HEK293T (cell line): ENCODE data around the gene MORN1.

ENCODE experiments used
- CTCF ChIA-PET: fragments of 350-600 bp; formaldehyde crosslinking; extraction: SDS; loops from one replicate; lab custom pipeline; 2021; ENCODE audit warnings: antibody characterized with exemption, inconsistent platforms; lab: Yijun Ruan, JAX
- POLR2A ChIA-PET: fragments of 350-600 bp; formaldehyde crosslinking; extraction: SDS; loops from one replicate; lab custom pipeline; 2020; ENCODE audit warnings: antibody characterized with exemption, inconsistent platforms; lab: Yijun Ruan, JAX
- DNase-seq: peaks from one replicate; pipeline ENCODE4 v3.0.0; 2012; ENCODE audit warnings: mixed read lengths; ENCODE audit errors: extremely low spot score
- ARNT ChIP-seq: fragments of 450-650 bp; IDR thresholded peaks from 2 replicates; pipeline ENCODE4 v1.6.1; 2017; ENCODE audit warnings: mild to moderate bottlenecking
- BHLHE40 ChIP-seq: fragments of 450-650 bp; IDR thresholded peaks from 2 replicates; pipeline ENCODE4 v1.6.1; 2016; ENCODE audit warnings: mild to moderate bottlenecking, moderate library complexity, borderline replicate concordance
- CTBP1 ChIP-seq: fragments of 450-650 bp; IDR thresholded peaks from 2 replicates; pipeline ENCODE4 v1.6.1; 2016; ENCODE audit warnings: borderline replicate concordance
- ELF4 ChIP-seq: fragments of 450-650 bp; IDR thresholded peaks from 2 replicates; pipeline ENCODE4 v1.6.1; 2017; ENCODE audit warnings: antibody characterized with exemption
- FOXA1 ChIP-seq: fragments of 450-650 bp; IDR thresholded peaks from 2 replicates; pipeline ENCODE4 v1.6.1; 2016; ENCODE audit warnings: mild to moderate bottlenecking
- FOXK2 ChIP-seq: fragments of 450-650 bp; IDR thresholded peaks from 2 replicates; pipeline ENCODE4 v1.6.1; 2016; ENCODE audit warnings: mild to moderate bottlenecking
- FOXM1 ChIP-seq: fragments of 450-650 bp; IDR thresholded peaks from 2 replicates; pipeline ENCODE4 v1.6.1; 2017; ENCODE audit warnings: mild to moderate bottlenecking, borderline replicate concordance
- HDGF ChIP-seq: fragments of 450-650 bp; IDR thresholded peaks from 2 replicates; pipeline ENCODE4 v1.6.1; 2017; ENCODE audit warnings: antibody characterized with exemption, borderline replicate concordance
- L3MBTL2 ChIP-seq: fragments of 450-650 bp; conservative IDR thresholded peaks from 2 replicates; pipeline ENCODE4 v1.6.1; 2016; ENCODE audit warnings: mild to moderate bottlenecking
- LEF1 ChIP-seq: fragments of 450-650 bp; IDR thresholded peaks from 2 replicates; pipeline ENCODE4 v1.6.1; 2017; ENCODE audit warnings: mild to moderate bottlenecking, borderline replicate concordance
- NFRKB ChIP-seq: fragments of 450-650 bp; IDR thresholded peaks from 2 replicates; pipeline ENCODE4 v1.6.1; 2016; ENCODE audit warnings: mild to moderate bottlenecking, moderate library complexity
- PKNOX1 ChIP-seq: fragments of 450-650 bp; IDR thresholded peaks from 2 replicates; pipeline ENCODE4 v1.6.1; 2016
- SP1 ChIP-seq: fragments of 450-650 bp; IDR thresholded peaks from 2 replicates; pipeline ENCODE4 v1.6.1; 2017
- SUZ12 ChIP-seq: fragments of 450-650 bp; IDR thresholded peaks from 2 replicates; pipeline ENCODE4 v1.6.1; 2016; ENCODE audit warnings: mild to moderate bottlenecking
- TARDBP ChIP-seq: fragments of 450-650 bp; IDR thresholded peaks from 2 replicates; pipeline ENCODE4 v1.6.1; 2016
- ZNF384 ChIP-seq: fragments of 450-650 bp; IDR thresholded peaks from 2 replicates; pipeline ENCODE4 v1.6.1; 2016

The MORN1 gene

GRCh38 chr1:2310332-2311183 lies 80.8 kb downstream of the MORN1 start:
- no peak for TF ChIP-seq FOXK2
- TF ChIP-seq PKNOX1 = no peak
- TF ChIP-seq ZNF384 = no peak
- no peak for TF ChIP-seq FOXA1
- no peak for TF ChIP-seq TARDBP
- TF ChIP-seq SP1 = no peak
- no peak for TF ChIP-seq HDGF
- no peak for TF ChIP-seq L3MBTL2
- TF ChIP-seq SUZ12 = no peak
- no peak for TF ChIP-seq NFRKB
- no peak for TF ChIP-seq CTBP1
- TF ChIP-seq LEF1 = no peak
- TF ChIP-seq FOXM1 = no peak
- TF ChIP-seq ARNT = no peak
- TF ChIP-seq BHLHE40 = no peak
- no peak for TF ChIP-seq ELF4
- ChIA-PET CTCF (interaction anchor here (0.6 kb wide), 1 partner anchor 71 kb away, joined by 3 read pairs; no protein-coding TSS in a partner anchor), POLR2A (interaction anchor here (1.0 to 1.1 kb wide), 2 partner anchors 81 to 111 kb away, joined by 3 to 5 read pairs; no protein-coding TSS in a partner anchor)
- no peak for DNase-seq

- ChIA-PET POLR2A (no interaction called here), CTCF (no interaction called here)
These were observed 82.5 kb downstream of the MORN1 start for GRCh38 chr1:2308844-2309243.

DNA sequence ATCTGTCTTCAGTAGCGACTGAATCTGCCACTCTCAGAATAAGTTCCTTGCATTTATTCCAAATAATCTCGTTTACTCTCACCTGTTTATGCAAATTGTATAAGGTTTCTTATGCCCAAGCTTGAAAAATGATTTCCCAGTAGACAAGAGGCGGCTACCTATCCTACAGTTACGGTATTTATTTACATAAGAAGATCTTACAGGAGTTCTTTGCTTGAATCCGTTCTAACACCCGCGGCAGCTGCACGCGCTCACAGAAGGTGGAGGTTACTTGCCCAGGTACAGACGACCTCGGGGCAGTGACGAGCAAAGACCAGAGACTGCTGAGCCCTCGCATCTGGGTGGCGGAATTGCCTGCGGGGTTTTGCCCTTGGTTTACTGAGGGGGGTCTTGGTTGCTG lies 83.4 kb downstream of the MORN1 start:
- POLR2A ChIA-PET = no interaction called here
- DNase-seq = no peak
- TF ChIP-seq ELF4 = no peak
- TF ChIP-seq FOXA1 = no peak
- TF ChIP-seq HDGF = no peak
- no peak for TF ChIP-seq SUZ12
- TF ChIP-seq FOXM1 = no peak
- no peak for TF ChIP-seq L3MBTL2
- TF ChIP-seq CTBP1 = no peak
- TF ChIP-seq SP1 = no peak
- no peak for TF ChIP-seq BHLHE40
- no peak for TF ChIP-seq TARDBP
- no peak for TF ChIP-seq ARNT
- CTCF ChIA-PET = no interaction called here

More at GRCh38 chr1:2308844-2309243, 82.5 kb downstream of the MORN1 start:
- DNase-seq = no peak
- no peak for TF ChIP-seq ZNF384
- no peak for TF ChIP-seq FOXK2

DNA sequence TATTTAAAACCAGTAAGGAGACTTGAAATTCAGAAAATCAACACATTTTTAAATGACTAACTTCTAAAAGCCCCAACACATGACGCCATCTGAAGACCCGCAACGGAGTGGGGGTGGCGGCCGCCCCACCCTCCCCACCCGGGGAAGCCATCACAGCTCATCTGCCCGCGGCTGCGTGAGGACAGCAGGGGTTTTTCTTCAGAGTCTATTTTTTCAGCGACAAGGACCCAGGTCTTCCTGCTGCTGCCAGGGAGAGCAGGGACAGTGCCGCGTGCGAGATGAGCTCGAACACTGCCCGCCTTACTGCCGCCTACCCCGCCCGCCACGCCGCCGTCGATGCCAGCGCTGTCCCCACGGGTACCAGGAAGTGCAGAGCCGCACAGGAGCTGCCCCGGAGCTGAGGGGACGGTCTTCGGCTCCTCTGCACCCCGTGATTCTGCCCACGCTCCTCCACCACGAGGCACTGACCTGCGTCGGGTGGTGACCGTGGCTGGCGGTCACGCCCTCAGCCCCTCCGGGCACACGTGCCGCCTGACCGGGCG lies 84.2 kb downstream of the MORN1 start:
- ChIA-PET POLR2A (interaction anchor here (0.9 kb wide), 1 partner anchor 80 kb away, joined by 4 read pairs; no protein-coding TSS in a partner anchor), CTCF (no interaction called here)
- TF ChIP-seq FOXA1 = no peak
- TF ChIP-seq TARDBP = no peak
- TF ChIP-seq SUZ12 = no peak
- no peak for TF ChIP-seq L3MBTL2
- no peak for TF ChIP-seq FOXK2
- no peak for TF ChIP-seq CTBP1
- TF ChIP-seq PKNOX1 = no peak
- no peak for TF ChIP-seq HDGF
- no peak for TF ChIP-seq ZNF384
- DNase-seq = no peak

DNA sequence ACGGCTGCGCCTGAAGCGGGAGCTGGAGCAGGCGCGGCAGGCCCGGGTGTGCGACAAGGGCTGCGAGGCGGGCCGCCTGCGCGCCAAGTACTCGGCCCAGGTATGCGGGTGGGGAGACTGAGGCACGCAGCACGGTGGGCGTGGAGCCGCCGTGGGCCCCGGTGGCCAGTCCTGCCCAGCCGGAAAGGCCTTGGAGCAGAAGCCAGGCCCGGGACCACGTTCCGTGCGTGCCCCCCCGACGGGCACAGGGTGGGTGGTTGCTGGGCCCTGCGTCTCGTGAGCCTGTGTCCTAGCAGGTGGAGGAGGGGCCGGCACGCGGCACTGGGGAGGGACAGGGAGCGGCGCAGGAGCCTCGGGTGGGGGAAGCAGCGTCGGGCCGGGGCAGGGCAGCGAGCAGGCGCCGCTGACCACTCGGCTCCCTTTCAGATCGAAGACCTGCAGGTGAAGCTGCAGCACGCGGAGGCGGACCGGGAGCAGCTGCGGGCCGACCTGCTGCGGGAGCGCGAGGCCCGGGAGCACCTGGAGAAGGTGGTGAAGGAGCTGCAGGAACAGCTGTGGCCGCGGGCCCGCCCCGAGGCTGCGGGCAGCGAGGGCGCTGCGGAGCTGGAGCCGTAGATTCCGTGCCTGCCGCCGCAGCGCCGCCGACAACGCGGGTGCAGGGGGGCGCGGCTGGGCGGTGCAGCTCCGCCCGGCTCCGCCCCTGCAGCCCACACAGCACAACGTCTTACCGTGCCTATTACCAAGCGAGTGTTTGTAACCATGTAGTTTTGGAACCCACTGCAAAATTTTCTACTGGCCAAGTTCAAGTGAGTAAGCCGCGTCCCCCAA lies 85.0 kb downstream of the MORN1 start:
- ChIA-PET CTCF (no interaction called here), POLR2A (interaction anchor here (0.9 kb wide), 1 partner anchor 79 kb away, joined by 4 read pairs; no protein-coding TSS in a partner anchor)
- TF ChIP-seq LEF1 (no peak), L3MBTL2 (no peak), PKNOX1 (no peak), TARDBP (no peak), FOXK2 (no peak), ARNT (no peak), SP1 (no peak), BHLHE40 (no peak), CTBP1 (no peak), NFRKB (no peak), HDGF (no peak), ELF4 (no peak), FOXA1 (no peak)
- DNase-seq = no peak
